GM12875 (cell line): ENCODE data around the gene CYP2D6.
A peak's percentile ranks its signal among the peaks of the same experiment; 100 is the strongest.

Experiments
- H3K4me3 ChIP-seq: one replicate; pipeline ENCODE4 v1.5.1; 2011; ENCODE audit warnings: low read depth, low read length, control low read depth
- CTCF ChIP-seq: IDR thresholded peaks from 2 replicates; pipeline ENCODE4 v1.5.1; 2011; ENCODE audit warnings: low read depth, mild to moderate bottlenecking, control low read depth, inconsistent platforms, low read length, moderate library complexity, borderline replicate concordance; ENCODE audit not compliant: insufficient read depth

Gene CYP2D6

DNA sequence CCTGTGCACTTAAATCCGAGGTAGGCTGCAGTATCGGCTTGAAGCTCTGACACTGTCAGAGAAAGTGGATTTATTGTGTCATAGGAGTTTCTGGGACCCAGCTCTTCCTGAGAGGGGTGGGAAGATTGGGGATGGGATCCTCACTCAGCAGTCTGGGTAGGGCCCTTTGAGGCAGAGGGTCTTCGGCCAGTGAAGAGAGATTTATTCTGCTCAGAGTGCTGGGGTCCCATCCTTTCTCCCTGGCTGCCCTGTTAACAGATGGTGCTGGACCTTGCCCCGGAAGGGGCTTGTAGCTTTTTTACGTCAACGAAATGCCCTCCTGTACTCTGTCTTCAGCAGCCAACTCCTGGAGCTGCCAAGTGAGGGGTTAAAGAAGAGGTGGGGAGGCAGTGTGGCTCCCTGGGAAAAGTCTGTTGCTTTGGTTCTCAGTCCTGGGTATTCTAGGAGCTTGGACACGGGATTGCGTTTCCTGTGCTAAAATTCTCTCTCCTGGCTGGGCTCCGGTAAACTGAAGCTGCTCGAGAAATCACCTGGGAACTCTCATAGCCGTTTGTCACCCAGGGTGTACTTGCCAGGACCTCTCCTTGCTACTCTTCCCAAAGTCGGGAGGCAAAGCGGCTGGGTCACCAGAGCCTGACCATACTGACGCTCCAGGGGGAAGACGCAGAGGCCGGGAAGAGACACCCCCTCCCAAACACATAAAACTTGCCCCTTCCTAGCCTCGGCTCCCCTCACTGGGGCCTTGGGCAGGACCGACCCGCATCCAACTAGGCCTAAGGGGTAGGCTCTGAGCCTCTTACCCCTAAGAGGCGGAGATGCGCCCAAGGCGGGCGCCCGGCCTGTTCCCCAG, 51.9 kb downstream of the CYP2D6 start:
- H3K4me3 ChIP-seq = peak overlapping the region; percentile 77
- no peak for TF ChIP-seq CTCF

DNA sequence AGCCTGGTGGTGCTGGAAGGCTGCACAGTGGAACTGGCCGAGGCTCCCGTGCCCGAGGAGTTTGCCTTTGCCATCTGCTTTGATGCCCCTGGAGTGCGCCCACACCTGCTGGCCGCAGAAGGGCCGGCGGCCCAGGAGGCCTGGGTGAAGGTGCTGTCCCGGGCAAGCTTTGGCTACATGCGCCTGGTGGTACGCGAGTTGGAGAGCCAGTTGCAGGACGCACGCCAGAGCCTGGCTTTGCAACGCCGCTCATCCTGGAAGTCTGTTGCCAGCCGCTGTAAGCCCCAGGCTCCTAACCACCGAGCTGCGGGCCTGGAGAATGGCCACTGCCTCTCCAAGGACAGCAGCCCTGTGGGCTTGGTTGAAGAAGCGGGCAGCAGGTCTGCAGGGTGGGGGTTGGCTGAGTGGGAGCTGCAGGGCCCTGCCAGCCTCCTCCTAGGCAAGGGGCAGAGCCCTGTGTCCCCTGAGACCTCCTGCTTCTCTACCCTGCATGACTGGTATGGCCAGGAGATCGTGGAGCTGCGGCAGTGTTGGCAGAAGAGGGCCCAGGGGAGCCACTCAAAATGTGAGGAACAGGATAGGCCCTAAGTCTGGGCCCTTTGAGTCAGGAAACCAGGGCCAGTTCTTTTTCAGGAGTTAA, 53.0 kb downstream of the CYP2D6 start:
- TF ChIP-seq CTCF = no peak
- H3K4me3 ChIP-seq = no peak overlapping the region

DNA sequence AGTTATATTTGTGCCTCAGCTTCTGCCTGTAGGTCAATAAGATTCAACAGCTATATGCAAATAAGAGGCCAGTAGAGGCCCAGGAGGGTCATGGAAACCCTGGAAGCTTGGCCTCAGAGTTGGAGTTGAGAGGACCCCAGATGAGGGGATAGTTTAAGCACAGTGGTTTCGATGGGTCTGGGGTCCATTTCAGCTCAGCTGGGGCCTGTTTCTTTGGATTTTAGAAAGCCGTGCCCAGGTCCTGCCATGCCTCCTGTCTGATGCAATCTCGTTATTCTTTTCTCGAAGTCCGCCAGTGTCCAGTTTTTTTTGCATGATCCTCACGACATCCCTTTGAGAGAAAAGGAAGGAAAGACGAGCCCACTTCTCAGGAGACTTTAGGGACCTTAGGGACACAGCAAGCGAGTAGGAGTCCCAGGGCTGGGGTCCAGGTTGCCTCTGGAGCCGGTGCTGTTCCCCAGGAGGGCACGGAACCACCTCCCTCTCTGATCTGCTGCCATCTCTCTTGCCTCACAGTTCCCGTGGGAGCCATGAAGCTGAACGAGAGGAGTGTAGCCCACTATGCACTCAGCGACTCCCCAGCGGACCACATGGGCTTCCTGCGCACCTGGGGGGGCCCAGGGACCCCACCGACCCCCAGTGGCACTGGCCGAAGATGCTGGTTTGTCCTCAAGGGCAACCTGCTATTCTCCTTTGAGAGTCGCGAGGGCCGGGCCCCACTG, 53.7 kb downstream of the CYP2D6 start:
- no peak overlapping the region for H3K4me3 ChIP-seq
- TF ChIP-seq CTCF = no peak
